Loucy (cell line): Measurements from ENCODE around the gene SERPINI2.

Source experiments
- CTCF ChIP-seq: fragments of 200-600 bp; sonication (generic); conservative IDR thresholded peaks from 2 replicates; pipeline ENCODE4 v1.5.1; 2014; ENCODE audit warnings: mild to moderate bottlenecking, antibody characterized with exemption, low read length
- EZH2phosphoT487 ChIP-seq: fragments of 200-600 bp; IDR thresholded peaks from 2 replicates; pipeline ENCODE4 v1.6.1; 2018; ENCODE audit warnings: antibody characterized with exemption, mild to moderate bottlenecking, moderate library complexity, borderline replicate concordance

- TF ChIP-seq EZH2phosphoT487: no peak
- no peak for TF ChIP-seq CTCF
Measured at GRCh38 chr3:167456157-167456799, 17.6 kb downstream of the SERPINI2 start.
